Amniotic epithelial cell (primary cell): Measurements from ENCODE around the gene GALNT18.

Experiments used
- DNase-seq: peaks from one replicate; pipeline ENCODE4 v3.0.0-alpha.2; 2010; ENCODE audit warnings: low read depth

The GALNT18 gene

DNA sequence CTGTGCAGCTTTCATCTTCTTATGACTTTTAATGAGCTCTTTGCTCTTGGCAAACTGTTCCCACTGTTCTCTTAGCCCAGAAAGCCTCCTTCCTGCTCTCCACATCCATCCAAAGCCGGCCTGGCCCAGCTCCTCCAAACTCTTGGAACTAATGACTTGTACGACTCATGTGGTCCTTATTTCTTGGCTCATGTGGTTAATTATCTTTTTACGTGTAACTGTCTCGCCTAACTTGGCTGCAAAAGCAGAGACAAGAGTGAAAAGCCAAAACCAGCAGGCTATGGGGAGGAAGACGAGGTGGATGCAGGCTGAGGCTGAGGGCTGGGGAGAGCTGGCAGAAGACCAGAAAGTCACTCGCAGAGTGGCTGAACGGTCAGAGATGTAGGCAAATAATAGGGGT, 274.2 kb downstream of the GALNT18 start:
- no peak for DNase-seq

DNA sequence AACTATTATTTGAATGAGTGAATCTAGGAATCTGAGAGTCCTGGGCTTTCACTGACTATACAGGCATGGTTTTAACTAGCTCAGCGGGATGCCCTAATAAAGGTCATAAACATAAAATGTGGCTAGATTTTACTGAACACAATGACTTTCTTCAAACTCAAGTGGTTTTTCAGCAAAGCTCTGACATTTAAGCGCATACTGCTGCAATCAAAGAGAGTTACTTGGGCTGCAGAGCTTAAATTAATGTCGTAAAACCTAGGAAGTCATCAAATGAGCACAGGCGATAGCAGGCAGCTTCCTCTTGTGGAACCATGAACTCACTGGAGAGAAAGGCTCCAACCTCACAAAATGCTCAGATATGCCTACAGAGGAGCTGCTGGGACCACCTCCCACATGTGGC, 275.5 kb downstream of the GALNT18 start:
- DNase-seq: no peak

DNA sequence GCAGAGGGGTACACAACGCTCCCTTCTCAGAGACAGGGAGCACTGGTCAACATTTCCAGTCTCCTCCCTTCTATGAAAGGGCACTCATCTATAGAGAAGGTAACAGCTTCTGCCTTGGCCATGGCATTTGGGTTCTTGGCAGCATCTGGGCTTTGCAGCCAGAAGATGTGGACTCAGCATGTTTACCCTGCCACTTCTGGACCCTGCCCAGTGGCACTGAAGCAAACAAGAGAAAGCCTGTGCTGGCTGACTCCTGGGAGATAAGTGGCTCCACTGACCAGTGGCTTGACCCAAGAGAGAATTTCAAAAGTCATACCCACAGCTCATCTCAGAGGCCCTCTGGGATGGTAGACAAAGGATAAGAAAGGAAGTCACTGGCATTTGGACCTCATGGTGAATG, 276.7 kb downstream of the GALNT18 start:
- no peak for DNase-seq

DNA sequence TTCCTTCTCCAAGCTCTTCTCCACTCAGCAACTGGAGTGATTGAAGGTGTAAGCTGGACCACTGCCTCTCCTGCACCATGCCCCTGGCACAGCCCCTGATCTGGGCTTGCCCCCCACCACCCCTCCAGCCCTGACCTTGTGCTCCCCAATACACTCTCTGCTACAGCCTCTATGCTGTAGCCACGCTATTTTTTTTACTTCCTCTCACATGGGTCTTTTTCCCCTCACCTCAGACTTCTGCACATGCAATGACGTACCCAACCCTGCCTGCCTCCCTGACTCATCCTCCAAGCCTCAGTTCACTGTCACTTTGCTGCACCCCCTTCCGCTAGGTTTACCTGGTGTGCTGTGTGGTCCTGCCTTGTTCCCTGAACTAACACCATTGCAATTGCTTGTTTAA, 277.8 kb downstream of the GALNT18 start:
- DNase-seq: no peak

DNA sequence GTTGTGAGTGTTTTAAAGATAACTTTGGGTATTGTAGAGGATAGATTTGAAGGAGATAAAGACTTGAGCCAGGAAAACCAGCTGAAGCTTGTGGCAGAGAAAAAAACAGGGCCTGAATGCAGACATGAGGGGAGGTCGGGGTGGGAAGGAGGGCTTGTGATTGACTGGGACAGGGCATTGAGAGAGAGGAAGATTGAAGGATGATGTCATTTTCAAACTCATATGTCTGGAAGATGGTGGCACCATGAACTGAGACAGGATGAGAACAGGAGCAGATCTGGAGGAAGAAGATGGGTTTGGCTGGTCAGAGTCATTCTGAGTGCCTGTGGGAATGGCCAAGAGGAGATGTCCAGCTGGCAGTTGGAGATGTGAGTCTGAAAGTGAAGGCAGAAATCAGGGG, 283.5 kb downstream of the GALNT18 start:
- DNase-seq: no peak

DNA sequence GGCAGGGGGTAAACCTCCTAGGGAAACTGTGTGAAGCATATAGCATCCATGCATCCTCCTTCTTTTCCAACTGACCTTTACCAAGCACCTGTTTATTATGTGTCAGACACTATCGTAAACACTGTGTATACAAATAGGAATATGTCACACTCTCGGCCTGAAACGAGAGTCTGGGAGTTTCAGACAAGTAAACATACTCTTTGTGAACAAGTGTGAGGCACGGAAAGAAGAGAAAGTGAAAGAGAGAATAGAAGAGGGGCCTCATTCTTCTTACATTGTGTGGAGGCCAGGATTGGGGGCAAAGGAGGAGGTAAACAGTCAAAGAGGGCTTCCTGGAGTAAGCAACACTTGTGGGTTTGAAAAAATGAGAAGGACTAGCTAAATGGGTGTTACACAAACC, 285.1 kb downstream of the GALNT18 start:
- DNase-seq: no peak

DNA sequence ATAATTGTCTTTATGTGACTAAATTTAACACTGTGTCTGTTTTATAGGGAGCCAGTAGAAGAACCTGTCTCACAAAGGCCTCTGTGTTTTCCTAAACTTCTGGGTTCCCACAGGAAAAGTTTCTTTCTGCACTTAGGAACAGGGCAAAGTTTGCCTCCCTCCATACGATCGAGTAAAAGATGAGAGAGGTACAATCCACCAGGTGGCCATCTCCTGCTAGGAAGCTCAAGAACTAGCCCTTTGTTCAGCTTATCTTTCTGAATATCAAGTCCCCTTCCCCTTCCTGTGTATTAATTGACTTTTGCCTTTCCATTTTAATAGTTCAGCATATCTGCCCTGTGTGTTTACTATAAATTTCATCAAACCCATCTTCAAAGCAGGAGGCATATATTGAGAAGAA, 286.8 kb downstream of the GALNT18 start:
- DNase-seq: no peak

DNA sequence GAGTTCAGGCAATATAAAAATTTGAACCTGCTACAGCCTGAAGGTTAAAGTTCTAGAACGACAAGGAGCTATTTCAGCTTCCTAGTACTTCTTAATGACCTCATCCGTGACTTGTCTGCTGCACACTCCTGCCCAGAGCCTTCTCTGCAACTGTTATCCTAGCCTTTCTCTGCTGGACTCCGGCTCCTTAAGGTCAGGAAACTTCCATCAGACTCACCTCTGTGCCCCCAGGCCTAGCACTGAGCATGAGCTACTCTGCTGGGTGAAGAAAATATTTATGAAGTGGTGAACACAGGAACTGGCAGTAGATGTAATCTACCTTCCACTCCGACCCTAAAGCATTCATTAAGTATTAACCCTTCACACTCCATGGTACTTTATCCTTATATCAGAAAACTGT, 287.2 kb downstream of the GALNT18 start:
- no peak for DNase-seq

DNA sequence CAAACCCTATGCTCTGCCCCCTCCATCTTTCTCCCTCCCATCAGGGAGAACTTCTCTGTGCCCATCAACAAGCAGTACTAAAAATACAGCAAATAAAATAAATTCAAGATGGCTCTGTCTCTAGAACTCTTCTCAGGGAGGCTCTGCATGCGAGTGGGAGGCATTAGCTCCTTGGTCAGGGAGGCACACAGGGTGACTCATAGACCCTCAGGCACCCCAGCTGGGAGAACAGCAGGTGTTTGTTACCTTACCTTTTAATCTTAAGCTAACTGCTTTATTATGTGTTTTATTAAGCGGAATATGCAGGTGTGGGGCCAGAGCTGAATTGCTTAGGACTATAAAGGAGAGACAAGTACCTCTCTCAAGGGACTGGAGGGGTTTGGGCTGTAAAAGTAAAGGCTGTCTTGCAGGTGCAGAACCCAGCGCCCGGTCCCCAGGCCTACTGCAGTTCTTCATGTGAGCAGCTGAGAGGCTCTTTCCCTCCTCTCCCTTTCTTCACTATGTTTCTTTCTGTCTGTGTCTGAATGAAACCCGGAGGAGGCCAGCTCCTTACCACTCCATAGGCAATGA, 289.6 kb downstream of the GALNT18 start:
- no peak for DNase-seq

DNA sequence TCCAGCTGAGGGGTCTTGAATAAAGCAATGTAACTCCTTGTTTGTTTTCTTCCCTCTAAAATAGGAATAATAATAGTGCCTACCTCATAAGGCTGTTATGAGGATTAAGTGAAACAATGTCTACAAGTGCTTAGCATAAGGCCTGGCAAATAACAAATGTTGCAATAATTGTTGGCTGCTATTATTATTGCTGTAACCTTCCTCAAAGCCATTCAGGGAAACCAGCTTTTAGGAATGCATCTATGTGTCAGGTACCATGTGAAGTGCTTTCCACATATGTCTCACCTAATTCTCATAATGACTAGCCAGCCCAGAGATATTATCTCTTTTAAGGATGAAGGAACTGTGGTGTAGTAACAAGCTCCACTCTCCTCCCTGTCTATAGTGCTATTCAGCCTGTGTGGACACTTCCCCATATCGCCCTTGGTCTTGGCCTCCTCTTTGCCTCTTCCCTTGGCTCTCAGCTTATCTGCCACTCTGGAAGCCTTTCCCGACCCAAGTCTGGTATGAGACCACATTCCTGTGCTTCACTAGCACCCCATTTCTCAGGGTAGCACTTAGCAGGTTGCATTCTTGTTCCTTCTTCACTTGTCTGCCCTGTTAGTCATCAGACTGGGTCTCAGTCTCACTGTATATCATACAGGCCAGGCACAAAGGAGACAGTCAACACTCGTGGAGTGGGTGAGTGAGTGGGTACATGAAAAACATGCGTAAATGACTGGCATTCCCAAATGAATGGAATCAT, 292.6 kb downstream of the GALNT18 start:
- no peak for DNase-seq

DNA sequence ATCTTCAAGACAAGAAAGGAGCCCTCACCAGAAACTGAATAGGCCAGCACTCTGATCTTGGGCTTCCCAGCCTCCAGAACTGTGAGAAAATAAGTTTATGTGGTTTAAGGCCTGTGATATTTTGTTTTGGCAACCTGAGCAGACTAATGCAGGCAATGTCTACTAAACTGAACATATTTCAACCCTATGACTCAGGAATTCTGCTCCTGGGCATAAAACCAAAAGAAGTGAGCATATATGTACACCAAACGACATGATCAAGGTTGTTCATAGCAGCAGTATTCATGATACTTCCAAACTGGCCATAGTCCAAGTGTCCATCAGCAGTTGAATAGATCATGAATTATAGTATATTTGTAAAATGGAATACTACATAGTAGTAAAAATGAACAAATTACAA, 297.7 kb downstream of the GALNT18 start:
- no peak for DNase-seq

DNA sequence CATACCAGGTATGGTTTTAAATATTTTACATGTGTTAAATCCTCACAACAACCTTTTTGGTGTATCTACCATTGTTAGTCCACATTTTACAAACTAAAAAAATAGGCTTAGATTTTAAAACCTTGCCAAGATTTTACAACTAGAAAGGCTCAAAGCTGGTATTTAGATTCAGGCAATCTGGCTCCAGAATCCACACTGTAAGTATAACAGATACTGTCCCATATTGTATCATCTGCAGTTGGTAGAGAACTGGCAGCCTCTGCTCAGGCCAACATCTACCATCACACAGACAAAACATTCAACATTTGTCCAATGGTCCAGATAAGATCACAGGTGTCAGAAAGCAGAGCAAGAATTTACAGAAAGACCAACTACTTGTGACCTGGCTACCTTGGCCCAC, 299.7 kb downstream of the GALNT18 start:
- DNase-seq: no peak

DNA sequence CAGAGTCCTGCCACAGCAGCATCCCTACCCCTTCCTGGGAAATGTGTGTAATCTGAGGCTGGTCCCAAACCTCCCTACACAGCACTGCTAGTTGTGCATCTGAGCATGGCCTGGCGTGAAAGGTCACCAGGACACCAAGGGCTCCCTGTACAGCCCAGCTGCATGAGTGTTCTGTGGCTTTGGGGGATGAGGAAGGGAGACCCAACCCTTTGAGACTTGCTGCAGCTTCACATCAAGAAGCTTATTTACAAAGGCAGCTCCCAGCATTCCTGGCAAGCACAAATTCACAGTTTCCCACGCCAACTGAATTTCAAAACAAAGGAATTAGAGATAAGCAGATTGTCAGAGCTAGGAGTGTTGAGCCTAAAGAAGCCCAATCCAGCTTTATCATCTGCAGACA, 301.0 kb downstream of the GALNT18 start:
- no peak for DNase-seq

DNA sequence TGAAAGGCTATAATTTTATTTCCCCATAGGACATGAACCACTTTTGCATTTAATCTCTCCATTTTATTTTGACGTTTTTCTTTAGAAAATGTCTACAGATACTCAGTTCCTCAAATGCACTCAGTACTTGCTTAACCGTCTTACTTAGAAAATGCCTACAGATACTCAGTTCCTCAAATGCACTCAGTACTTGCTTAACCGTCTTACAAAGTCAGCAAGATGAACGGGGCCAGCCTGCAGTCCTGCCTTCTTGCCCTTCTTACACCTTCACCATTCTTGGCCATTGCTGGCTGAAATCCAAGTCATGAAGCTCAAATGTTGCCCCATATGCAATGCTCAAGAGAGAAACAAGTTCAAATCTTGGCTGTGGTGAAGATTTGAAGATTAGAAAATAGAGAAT, 302.8 kb downstream of the GALNT18 start:
- DNase-seq: no peak

DNA sequence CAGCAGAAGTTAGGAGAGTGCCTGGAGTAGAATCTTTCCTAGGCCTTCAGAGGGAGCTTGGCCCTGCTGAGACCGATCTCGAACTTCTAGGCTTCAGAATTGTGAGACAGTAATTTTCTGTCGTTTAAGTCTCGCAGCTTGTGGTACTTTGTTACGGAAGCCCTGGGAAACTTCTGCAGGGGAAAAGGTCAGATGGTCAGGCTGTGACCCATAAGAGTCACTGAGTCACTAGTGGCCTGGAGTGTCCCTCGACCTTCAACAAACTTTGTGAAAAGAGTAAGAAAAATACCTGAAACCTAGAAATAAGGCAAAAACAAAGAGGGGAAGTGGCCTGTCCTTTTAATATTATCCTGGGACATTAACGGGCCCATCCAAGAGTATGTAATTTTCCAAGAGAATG, 303.3 kb downstream of the GALNT18 start:
- no peak for DNase-seq

DNA sequence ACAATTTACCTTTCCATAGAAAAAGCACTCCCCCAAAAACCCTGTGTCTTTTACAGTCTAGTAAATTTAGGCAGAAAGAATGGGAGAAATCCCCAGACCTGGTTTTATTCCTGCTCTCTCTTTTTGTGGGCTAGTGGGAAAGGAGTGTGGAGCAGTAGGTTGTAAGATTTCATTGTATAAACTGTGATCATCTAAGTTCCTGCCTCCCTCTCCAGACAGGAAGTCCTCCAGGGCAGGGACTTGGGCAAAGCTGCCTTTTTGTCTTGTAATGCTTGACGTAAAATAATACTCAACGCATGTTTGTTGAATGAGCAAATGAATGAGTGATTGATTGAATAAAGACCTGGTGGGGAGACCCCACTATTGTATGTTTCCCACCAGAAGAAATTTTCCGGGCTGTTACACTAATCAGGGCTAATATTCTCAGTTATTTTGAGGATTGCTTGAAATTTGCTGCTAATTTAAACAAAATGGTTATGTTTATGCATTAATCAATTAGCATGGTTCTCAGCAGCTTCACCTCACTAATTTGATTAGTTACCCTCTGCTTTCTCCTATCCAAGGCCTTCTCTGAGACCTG, 305.1 kb downstream of the GALNT18 start:
- DNase-seq: no peak

DNA sequence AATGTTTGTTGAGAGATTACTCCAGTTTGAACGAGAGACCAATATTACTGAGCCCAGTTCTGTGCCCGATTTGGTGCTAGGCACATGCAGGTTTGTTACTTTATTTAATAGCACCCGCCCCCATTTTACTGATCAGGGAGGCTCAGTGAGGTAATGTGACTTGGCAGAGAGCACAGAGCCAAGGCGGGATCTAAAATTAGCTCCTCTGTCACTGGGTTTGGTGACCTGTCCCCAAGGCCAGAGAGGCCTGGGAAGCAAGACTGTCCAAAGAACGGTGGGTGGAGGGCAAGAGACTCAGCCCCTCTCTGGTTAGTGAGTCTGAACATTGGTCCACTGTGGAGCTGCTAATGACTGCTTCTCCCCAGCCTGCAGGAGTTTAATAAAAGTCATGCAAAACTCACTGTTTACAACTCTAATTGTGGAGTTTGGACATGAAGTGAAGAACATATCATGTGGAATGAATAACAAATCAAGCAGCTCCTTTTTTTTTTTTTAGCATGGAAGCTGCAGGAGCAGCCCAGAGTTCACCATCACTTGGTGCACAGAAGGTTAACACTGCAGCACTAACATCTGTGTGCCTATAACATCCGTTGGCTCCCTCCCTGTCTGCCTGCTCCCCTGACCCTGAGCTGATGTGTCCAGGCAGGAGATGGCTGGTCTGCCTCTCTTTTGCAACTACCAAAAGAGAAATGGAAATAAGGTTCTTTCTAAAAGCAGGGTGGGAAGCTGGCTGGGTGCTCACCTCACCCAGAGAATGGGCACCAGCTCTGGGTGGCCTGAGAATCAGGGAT, 307.7 kb downstream of the GALNT18 start:
- no peak for DNase-seq

DNA sequence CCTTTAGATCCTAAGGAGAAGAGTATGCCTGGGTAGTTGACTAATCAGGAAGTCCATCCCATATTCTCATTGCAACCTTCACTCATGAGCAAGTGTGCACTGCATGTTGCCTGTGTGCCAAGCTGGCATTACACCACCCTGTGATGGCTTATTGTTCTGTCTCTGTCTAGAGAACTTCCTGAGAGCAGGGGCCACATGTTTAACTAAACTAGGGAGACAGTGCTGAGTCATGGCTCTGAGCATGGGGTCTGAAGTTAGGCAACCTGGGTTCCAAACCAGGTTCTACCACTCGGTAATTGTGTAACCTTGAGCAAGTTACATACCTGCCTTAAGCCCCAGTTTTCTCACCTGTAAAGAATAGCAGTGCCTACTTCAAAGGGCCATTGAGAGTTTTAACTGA, 308.4 kb downstream of the GALNT18 start:
- peak; percentile 3 for DNase-seq

DNA sequence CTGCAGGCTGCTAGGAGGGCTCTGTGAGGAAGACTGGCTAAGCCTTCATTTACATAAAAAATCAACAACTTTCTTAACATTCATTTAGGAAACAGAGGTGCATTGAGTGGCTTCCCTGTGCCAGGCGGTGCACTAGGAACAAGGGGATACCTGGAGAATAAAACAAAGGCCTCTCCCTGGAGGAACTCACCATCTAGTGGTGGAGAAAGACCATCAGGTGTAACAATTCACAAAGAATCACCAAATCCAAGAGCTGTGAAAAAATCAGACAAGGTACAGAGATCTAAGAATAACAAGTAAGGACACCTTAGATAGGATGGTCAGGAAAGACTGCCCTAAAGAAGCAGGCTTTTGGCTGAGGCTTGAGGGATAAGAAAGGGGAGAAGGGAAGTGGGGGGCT, 309.1 kb downstream of the GALNT18 start:
- no peak for DNase-seq

DNA sequence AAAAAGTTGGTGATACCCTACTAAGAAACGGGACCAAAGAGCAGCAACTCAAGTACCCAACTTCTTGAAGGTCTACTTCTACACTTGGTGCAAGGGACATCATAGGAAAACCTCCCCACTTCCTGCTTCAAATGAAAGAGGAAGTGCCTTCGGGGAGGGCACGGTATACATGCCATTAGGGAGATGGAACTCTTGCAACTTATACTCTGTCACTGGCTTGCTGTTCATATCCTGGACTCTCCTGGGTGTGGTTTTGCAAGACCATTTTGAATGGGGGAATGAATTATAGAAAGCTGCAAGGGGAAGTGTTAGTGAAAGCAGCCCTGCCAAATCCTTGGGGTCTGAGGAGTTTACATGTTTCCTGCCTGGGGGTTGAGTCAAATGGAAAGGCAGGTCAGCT, 310.6 kb downstream of the GALNT18 start:
- no peak for DNase-seq

DNA sequence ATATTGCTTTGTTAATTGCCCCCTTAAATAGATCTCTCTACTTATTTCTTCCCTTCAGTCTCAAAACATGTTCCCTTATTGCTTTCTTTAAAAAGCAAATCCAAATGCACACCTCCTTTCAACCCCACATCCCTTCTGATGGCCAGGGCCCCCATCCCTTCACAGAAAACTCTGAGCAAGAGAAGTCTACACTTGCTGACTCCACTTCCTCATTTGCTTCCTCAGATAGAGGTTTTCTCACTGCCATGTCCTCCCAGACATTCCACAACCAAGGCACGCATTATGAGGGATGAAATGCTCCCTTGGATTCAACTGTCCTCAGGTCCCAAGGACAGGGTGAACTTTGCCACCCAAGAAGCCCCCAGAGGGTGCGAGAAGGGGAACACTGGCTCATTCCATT, 311.9 kb downstream of the GALNT18 start:
- DNase-seq: no peak

DNA sequence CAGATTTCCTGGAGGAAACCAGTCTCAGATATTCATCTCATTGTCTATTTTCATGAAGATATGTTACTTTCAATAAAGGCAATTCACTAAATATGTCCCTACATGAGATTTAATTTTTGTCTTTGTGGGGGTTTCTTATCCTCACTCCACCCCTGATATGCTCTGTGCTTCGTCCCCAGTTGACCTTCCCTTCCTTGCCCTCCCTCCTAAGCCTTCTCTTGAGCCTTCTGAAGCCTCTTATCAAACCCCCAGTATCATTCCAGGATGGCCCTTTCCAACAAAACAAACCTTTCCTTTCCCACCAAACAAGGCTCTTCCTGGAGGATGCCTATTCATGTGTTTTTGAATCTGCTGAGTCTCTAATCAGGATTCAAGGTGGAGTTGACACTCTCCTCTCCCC, 313.6 kb downstream of the GALNT18 start:
- no peak for DNase-seq

DNA sequence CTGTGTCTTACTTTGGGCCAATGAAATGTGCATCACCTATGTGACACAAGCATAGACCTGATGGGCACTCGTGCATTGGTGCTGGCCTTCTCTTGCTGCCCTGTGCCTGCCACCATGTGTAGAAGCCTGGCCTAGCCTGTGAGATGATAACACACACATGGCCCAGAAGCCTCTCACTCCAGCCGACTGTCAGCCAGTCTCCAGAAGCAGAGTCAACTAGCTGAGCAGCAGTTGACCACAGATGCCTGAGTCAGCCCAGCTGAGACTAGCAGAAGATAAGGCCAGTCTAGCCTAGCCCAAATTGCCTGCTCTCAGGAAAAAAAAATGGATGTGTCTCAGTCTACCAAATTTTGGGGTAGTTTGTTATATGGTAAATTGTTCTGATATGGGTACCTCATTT, 314.9 kb downstream of the GALNT18 start:
- DNase-seq: no peak
